DOHH2 (cell line): ENCODE data around the gene RAB11B.
A peak's percentile ranks its signal among the peaks of the same experiment; 100 is the strongest.
"Not testable (repeated sequence)": the region's sequence is repeated elsewhere in the genome, so short reads cannot be mapped to it uniquely, and the experiment has no call there.

Experiments used
- H3F3A ChIP-seq: fragments of 200-600 bp; sonication (generic), shearing (Covaris generic); 2 replicates; pipeline ENCODE4 v1.6.0; 2016; ENCODE audit warnings: antibody characterized with exemption, mild to moderate bottlenecking; ENCODE audit not compliant: control insufficient read depth, insufficient read depth
- H3K27ac ChIP-seq: fragments of 200-600 bp; sonication (generic); 2 replicates; pipeline ENCODE4 v1.5.1; 2014; ENCODE audit warnings: low read depth, mild to moderate bottlenecking, low read length, moderate library complexity
- H3K27me3 ChIP-seq: fragments of 200-600 bp; sonication (generic); 2 replicates; pipeline ENCODE4 v1.6.1; 2014; ENCODE audit warnings: mild to moderate bottlenecking, low read length, mixed read lengths; ENCODE audit not compliant: control insufficient read depth
- H3K36me3 ChIP-seq: fragments of 200-600 bp; sonication (generic); 2 replicates; pipeline ENCODE4 v1.6.1; 2014; ENCODE audit warnings: mild to moderate bottlenecking, low read length, moderate library complexity, mixed read lengths; ENCODE audit not compliant: control insufficient read depth
- H3K4me1 ChIP-seq: fragments of 200-600 bp; sonication (generic); 2 replicates; pipeline ENCODE4 v1.6.1; 2014; ENCODE audit warnings: mild to moderate bottlenecking, low read length, mixed read lengths; ENCODE audit not compliant: control insufficient read depth
- H3K4me2 ChIP-seq: fragments of 200-600 bp; sonication (generic); 2 replicates; pipeline ENCODE4 v1.6.0; 2014; ENCODE audit warnings: mild to moderate bottlenecking, low read length, moderate library complexity
- H3K4me3 ChIP-seq: fragments of 200-600 bp; sonication (generic); 2 replicates; pipeline ENCODE4 v1.5.1; 2014; ENCODE audit warnings: mild to moderate bottlenecking, low read length, mixed read lengths
- H3K79me2 ChIP-seq: fragments of 200-600 bp; sonication (generic); 2 replicates; pipeline ENCODE4 v1.6.1; 2014; ENCODE audit warnings: mild to moderate bottlenecking, low read length, mixed read lengths; ENCODE audit not compliant: control insufficient read depth
- H3K9me2 ChIP-seq: fragments of 200-600 bp; sonication (generic); replicated peaks from 2 replicates; pipeline ENCODE4 v1.6.1; 2014; ENCODE audit warnings: mild to moderate bottlenecking, low read length, mixed read lengths; ENCODE audit not compliant: control insufficient read depth
- H3K9me3 ChIP-seq: fragments of 200-600 bp; sonication (generic); 2 replicates; pipeline ENCODE4 v1.6.1; 2014; ENCODE audit warnings: antibody characterized with exemption, low read length, mixed read lengths; ENCODE audit not compliant: control insufficient read depth, insufficient read depth
- H4K20me1 ChIP-seq: fragments of 200-600 bp; sonication (generic); 2 replicates; pipeline ENCODE4 v1.6.0; 2014; ENCODE audit warnings: low read depth, mild to moderate bottlenecking, antibody characterized with exemption, low read length, moderate library complexity; ENCODE audit not compliant: control insufficient read depth, insufficient read depth
- EZH2phosphoT487 ChIP-seq: fragments of 200-600 bp; sonication (generic); IDR thresholded peaks from 2 replicates; pipeline ENCODE4 v1.6.1; 2017; ENCODE audit warnings: borderline replicate concordance, mild to moderate bottlenecking, antibody characterized with exemption, low read length, moderate library complexity, mixed read lengths
- TF ChIP-seq, protein P1 (sequence below): fragments of 200-600 bp; sonication (generic); IDR thresholded peaks from one replicate; pipeline ENCODE4 v1.5.1; 2014; ENCODE audit warnings: antibody characterized with exemption, mild to moderate bottlenecking, low read depth, low read length; ENCODE audit not compliant: poor library complexity, severe bottlenecking

RAB11B gene

DNA sequence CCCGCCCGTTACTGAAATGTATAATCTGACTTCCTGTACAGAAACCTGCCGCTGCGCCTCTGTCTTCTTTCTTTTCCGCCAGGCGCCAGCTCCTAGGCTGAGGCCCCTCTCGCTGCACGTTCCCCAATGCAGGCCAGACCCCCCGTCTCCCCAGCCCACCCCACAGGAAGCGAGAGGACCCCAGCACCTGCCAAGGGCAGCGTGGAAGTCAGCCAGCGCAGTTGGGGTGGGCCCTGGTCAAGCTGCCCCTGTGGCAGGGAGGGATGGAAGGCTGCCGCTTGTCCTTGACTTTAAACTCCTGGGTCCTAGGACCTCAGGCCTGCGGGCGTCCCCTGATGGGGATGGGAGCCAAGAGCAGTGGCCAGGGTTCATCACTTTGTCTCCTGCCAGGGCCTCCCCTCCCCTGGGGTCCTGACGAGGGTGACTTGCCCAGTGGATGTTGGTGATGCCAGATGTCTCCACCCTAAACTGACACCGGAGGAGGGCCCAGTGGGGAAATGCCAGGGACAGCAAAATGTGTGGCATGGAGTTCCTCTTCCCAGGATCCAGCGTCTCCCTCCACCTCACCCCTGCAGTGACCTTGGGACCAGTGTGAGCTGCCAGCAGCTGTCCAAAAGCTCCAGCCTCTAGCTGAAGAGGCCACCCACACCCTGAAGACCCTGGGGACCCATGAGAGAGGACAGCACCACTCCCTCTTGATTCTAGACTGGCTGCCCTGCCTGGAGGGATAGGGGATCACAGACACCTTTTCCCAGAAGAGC is 14.4 kb downstream of the RAB11B start:
- H3K27me3 ChIP-seq = no peaks in the 10 kb centered on the region
- no peaks in the 10 kb centered on the region for H3F3A ChIP-seq
- no peak for TF ChIP-seq EZH2phosphoT487
- TF ChIP-seq, protein P1, sequence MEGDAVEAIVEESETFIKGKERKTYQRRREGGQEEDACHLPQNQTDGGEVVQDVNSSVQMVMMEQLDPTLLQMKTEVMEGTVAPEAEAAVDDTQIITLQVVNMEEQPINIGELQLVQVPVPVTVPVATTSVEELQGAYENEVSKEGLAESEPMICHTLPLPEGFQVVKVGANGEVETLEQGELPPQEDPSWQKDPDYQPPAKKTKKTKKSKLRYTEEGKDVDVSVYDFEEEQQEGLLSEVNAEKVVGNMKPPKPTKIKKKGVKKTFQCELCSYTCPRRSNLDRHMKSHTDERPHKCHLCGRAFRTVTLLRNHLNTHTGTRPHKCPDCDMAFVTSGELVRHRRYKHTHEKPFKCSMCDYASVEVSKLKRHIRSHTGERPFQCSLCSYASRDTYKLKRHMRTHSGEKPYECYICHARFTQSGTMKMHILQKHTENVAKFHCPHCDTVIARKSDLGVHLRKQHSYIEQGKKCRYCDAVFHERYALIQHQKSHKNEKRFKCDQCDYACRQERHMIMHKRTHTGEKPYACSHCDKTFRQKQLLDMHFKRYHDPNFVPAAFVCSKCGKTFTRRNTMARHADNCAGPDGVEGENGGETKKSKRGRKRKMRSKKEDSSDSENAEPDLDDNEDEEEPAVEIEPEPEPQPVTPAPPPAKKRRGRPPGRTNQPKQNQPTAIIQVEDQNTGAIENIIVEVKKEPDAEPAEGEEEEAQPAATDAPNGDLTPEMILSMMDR = no peak
- no peaks in the 10 kb centered on the region for H3K79me2 ChIP-seq
- H3K27ac ChIP-seq = no peak overlapping the region
- no peak overlapping the region for H3K4me2 ChIP-seq
- no peaks in the 10 kb centered on the region for H3K9me2 ChIP-seq
- peaks cover 4% of the 10 kb centered on the region; the same call in 1 of the 2 replicates for H3K36me3 ChIP-seq
- no peaks in the 10 kb centered on the region for H4K20me1 ChIP-seq
- no peak overlapping the region for H3K4me3 ChIP-seq
- no peaks in the 10 kb centered on the region for H3K9me3 ChIP-seq
- no peaks in the 10 kb centered on the region for H3K4me1 ChIP-seq

DNA sequence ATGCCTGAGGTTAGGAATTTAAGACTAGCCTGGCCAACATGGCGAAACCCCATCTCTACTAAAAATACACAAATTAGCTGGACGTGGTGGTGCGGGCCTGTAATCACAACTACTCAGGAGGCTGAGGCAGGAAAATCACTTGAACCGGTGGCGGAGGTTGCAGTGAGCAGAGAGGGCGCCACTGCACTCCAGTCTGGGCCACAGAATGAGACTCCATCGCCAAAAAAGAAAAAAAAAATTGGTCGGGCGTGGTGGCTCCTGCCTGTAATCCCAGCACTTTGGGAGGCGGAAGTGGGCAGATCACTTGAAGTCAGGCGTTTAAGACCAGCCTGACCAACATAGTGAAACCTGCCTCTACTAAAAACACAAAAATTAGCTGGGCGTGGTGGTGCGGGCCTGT is 20.6 kb downstream of the RAB11B start:
- H3K9me2 ChIP-seq, H3K79me2 ChIP-seq, H3K27ac ChIP-seq, H4K20me1 ChIP-seq, H3F3A ChIP-seq, H3K9me3 ChIP-seq, H3K27me3 ChIP-seq, H3K4me3 ChIP-seq, H3K36me3 ChIP-seq, H3K4me2 ChIP-seq: not testable (repeated sequence)
- peaks cover 11% of the 10 kb centered on the region for H3K4me1 ChIP-seq

DNA sequence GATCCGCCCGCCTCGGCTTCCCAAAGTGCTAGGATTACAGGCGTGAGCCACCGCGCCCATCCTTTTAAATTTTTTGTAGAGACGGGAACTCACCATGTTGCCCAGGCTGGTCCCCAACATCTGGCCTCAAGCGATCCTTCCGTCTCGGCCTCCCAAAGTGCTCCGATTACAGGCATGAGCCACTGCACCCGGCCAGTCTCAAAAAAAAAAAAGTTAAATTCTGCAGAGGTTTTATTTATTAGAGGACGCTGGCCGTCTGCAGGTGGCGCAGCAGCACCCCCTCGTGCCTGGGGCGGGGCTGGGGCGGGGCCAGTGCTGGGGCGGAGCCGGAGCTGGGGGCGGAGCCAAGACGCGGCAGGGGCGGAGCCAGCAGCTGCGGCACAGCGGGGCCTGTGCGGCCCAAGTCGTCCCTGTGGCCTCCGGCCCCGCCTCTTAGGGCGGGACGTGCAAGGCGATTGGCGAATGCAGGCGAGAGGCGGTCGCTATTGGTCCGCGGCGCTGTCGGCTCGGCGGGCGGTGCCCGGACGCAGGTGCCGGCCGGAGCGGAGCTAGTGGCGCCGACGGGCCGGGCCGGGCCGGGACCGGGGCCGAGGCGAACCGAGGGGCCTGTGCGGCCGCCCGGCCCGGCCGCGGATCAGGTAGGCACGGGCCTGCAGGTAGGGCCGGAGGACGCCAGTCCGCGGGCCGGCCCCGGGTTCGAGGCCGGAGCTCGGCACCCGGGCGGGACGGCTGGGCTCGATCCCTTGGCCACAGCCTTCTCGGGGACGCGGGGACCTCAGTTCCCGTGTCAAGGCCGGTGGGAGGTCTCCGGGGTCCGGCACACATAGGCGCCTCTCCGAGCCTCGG is 22.8 kb downstream of the RAB11B start, which contains the start of gene MARCHF2:
TSS of gene MARCHF2 (plus strand) at position 523 of the 846 bp plus-strand sequence. CDS start 8,536 bp downstream, outside the sequence.
- H3K27me3 ChIP-seq = peaks cover 3% of the 10 kb centered on the region; the same call in 1 of the 2 replicates
- no peaks in the 10 kb centered on the region for H3K79me2 ChIP-seq
- H3K9me3 ChIP-seq = no peaks in the 10 kb centered on the region
- TF ChIP-seq, protein P1 = peak; percentile 61
- TF ChIP-seq EZH2phosphoT487 = no peak
- no peaks in the 10 kb centered on the region for H4K20me1 ChIP-seq
- no peaks in the 10 kb centered on the region for H3F3A ChIP-seq
- peak within 1 kb of the TSS; percentile 81 for H3K4me2 ChIP-seq
- H3K4me3 ChIP-seq = peak within 1 kb of the TSS; percentile 86
- peaks cover 11% of the 10 kb centered on the region for H3K4me1 ChIP-seq
- H3K9me2 ChIP-seq = no peaks in the 10 kb centered on the region
- no peaks in the 10 kb centered on the region for H3K36me3 ChIP-seq
- H3K27ac ChIP-seq = no peak within 1 kb of the TSS

DNA sequence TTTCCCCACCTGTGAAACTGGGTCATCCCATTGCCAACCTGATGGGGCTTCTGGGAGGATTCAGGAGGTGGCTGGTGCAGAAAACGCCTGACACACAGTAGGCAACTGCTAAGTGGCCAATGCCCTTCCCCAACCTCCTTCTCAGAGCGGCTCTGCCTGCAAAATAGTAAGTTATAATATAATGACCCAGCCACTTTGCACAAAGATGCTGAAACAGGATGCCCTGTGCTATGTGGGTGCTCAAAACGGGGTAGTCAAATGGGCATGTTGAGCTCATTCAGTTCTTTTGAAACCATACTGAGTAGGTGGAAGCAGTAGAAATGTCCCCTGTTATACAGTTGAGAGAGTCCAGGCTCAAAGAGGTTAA is 23.5 kb downstream of the RAB11B start:
- H3F3A ChIP-seq = no peaks in the 10 kb centered on the region
- H3K9me3 ChIP-seq = no peaks in the 10 kb centered on the region
- H3K36me3 ChIP-seq = no peaks in the 10 kb centered on the region
- H3K4me1 ChIP-seq = peaks cover 11% of the 10 kb centered on the region
- peaks cover 3% of the 10 kb centered on the region; the same call in 1 of the 2 replicates for H3K27me3 ChIP-seq
- H4K20me1 ChIP-seq = no peaks in the 10 kb centered on the region
- H3K27ac ChIP-seq = no peak overlapping the region
- no peaks in the 10 kb centered on the region for H3K79me2 ChIP-seq
- peak overlapping the region; percentile 86 for H3K4me3 ChIP-seq
- H3K9me2 ChIP-seq = no peaks in the 10 kb centered on the region
- H3K4me2 ChIP-seq = peak overlapping the region; percentile 81
- no peak for TF ChIP-seq EZH2phosphoT487
- TF ChIP-seq, protein P1 = no peak
